SK-N-SH (cell line): ENCODE data around the gene SNCG. TPM values are rescaled to one million over a fixed set of nuclear protein-coding genes. Genes with fewer than 3 reads are reported as not detected.

Experiments used
- CTCF ChIA-PET: fragments of 300-600, 350-600 bp; formaldehyde crosslinking; extraction: SDS; loops from one replicate; lab custom pipeline; 2021; lab: Yijun Ruan, JAX
- POLR2A ChIA-PET: fragments of 350-600 bp; sonication (Branson Sonifier 250); formaldehyde crosslinking; extraction: SDS; loops from one replicate; lab custom pipeline; 2020; ENCODE audit warnings: antibody characterized with exemption, inconsistent platforms; lab: Yijun Ruan, JAX
- DNase-seq: peaks from one replicate; pipeline ENCODE4 v3.0.0; 2012
- H2AFZ ChIP-seq: fragments of 200-600 bp; sonication (generic); 2 replicates; pipeline ENCODE4 v1.8.1; 2016; ENCODE audit warnings: antibody characterized with exemption, mild to moderate bottlenecking, low read depth
- H3F3A ChIP-seq: fragments of 200-600 bp; sonication (generic); replicated peaks from 2 replicates; pipeline ENCODE3; 2016; ENCODE audit warnings: antibody characterized with exemption, mild to moderate bottlenecking; ENCODE audit not compliant: insufficient read depth
- H3K27ac ChIP-seq, 2 experiments: fragments of 200-500 bp in 1 of 2; fragments of 200-600 bp in 1 of 2; sonication (Bioruptor generic) in 1 of 2; sonication (generic), shearing (Covaris generic) in 1 of 2; 2 replicates each; pipeline versions ENCODE4 v1.5.1 to v1.6.1; 2014 to 2016; ENCODE audit warnings: low read depth in 2 of 2, inconsistent platforms in 1 of 2, low read length in 1 of 2, mild to moderate bottlenecking in 1 of 2, mixed read lengths in 1 of 2
- H3K27me3 ChIP-seq: fragments of 200-600 bp; sonication (generic), shearing (Covaris generic); 2 replicates; pipeline ENCODE4 v1.6.1; 2016; ENCODE audit warnings: mixed run types; ENCODE audit not compliant: insufficient read depth
- H3K36me3 ChIP-seq, 2 experiments: fragments of 200-500 bp in 1 of 2; fragments of 200-600 bp in 1 of 2; sonication (Bioruptor generic) in 1 of 2; sonication (generic) in 1 of 2; replicated peaks in 1 of 2; 2 replicates each; pipeline versions ENCODE3 to v1.5.1; 2014 to 2016; ENCODE audit warnings: low read length in 1 of 2, mild to moderate bottlenecking in 1 of 2; ENCODE audit not compliant: insufficient read depth in 2 of 2, control insufficient read depth in 1 of 2
- H3K4me1 ChIP-seq, 2 experiments: fragments of 200-500 bp in 1 of 2; fragments of 200-600 bp in 1 of 2; sonication (Bioruptor generic) in 1 of 2; sonication (generic), shearing (Covaris generic) in 1 of 2; 2 replicates each; pipeline versions ENCODE4 v1.5.1 to v1.6.1; 2014 to 2016; ENCODE audit warnings: low read depth in 1 of 2, low read length in 1 of 2, mixed run types in 1 of 2; ENCODE audit not compliant: insufficient read depth in 2 of 2, control insufficient read depth in 1 of 2
- H3K4me2 ChIP-seq: fragments of 200-600 bp; sonication (generic), shearing (Covaris generic); 2 replicates; pipeline ENCODE4 v1.6.1; 2017; ENCODE audit warnings: mixed run types
- H3K4me3 ChIP-seq, 2 experiments: fragments of 200-500 bp in 1 of 2; fragments of 200-600 bp in 1 of 2; sonication (Bioruptor generic) in 1 of 2; sonication (generic), shearing (Covaris generic) in 1 of 2; 2 replicates each; pipeline versions ENCODE4 v1.5.1 to v1.8.1; 2014 to 2016; ENCODE audit warnings: low read depth in 2 of 2, inconsistent platforms in 1 of 2, low read length in 1 of 2, mild to moderate bottlenecking in 1 of 2, mixed read lengths in 1 of 2, moderate library complexity in 1 of 2
- H3K79me2 ChIP-seq: fragments of 200-600 bp; sonication (generic); 2 replicates; pipeline ENCODE4 v1.8.1; 2017; ENCODE audit warnings: mild to moderate bottlenecking; ENCODE audit not compliant: insufficient read depth
- H3K9ac ChIP-seq: fragments of 200-600 bp; sonication (generic); 2 replicates; pipeline ENCODE4 v1.6.1; 2017; ENCODE audit warnings: mixed run types
- H3K9me2 ChIP-seq: fragments of 200-600 bp; sonication (generic); 2 replicates; pipeline ENCODE4 v1.6.1; 2017; ENCODE audit warnings: mixed run types
- H3K9me3 ChIP-seq: fragments of 200-600 bp; sonication (generic); 2 replicates; pipeline ENCODE4 v1.6.1; 2017; ENCODE audit warnings: mixed run types, mild to moderate bottlenecking, moderate library complexity
- H4K20me1 ChIP-seq: fragments of 200-600 bp; sonication (generic); 2 replicates; pipeline ENCODE4 v1.6.1; 2017; ENCODE audit warnings: mild to moderate bottlenecking, mixed run types; ENCODE audit not compliant: insufficient read depth
- CHD2 ChIP-seq: fragments of 150-350 bp; IDR thresholded peaks from 2 replicates; pipeline ENCODE4 v1.6.1; 2018; ENCODE audit warnings: low read length; ENCODE audit not compliant: partially characterized antibody
- ELF1 ChIP-seq: IDR thresholded peaks from 2 replicates; pipeline ENCODE4 v1.4.0; 2012
- EP300 ChIP-seq, 2 experiments: IDR thresholded peaks; 2 replicates each; pipeline versions ENCODE4 v1.4.0 to v1.6.1; 2012; ENCODE audit warnings: borderline replicate concordance in 1 of 2, low read depth in 1 of 2, low read length in 1 of 2
- IRF3 ChIP-seq: fragments of 150-350 bp; IDR thresholded peaks from 2 replicates; pipeline ENCODE4 v1.6.1; 2016; ENCODE audit warnings: mild to moderate bottlenecking, low read depth, low read length
- MAX ChIP-seq: IDR thresholded peaks from 2 replicates; pipeline ENCODE4 v1.4.0; 2012; ENCODE audit warnings: low read depth
- MXI1 ChIP-seq: IDR thresholded peaks from 2 replicates; pipeline ENCODE4 v1.6.1; 2012; ENCODE audit warnings: mild to moderate bottlenecking, low read depth, low read length, improper control_type of control experiment
- NFIC ChIP-seq: IDR thresholded peaks from 2 replicates; pipeline ENCODE4 v1.4.0; 2012; ENCODE audit warnings: borderline replicate concordance
- RAD21 ChIP-seq: IDR thresholded peaks from 2 replicates; pipeline ENCODE4 v1.6.1; 2012; ENCODE audit warnings: mild to moderate bottlenecking, low read length
- RCOR1 ChIP-seq: fragments of 150-350 bp; IDR thresholded peaks from 2 replicates; pipeline ENCODE4 v1.6.1; 2017; ENCODE audit warnings: antibody characterized with exemption, low read length
- TCF12 ChIP-seq: IDR thresholded peaks from 2 replicates; pipeline ENCODE4 v1.4.0; 2012
- WGBS: methylation state at CpG from one replicate; pipeline ENCODE4 v1.1.6; 2017; ENCODE audit warnings: low lambda C conversion rate; 5-methylcytosine and 5-hydroxymethylcytosine counted together
- polyA plus RNA-seq, 3 experiments: library from polyadenylated mRNA; depleted of rRNA; stranded (reverse); fragments of >200 nt; gene quantifications; 2 replicates each; pipeline ENCODE4 v1.2.3, GENCODE V29; 2012

Gene SNCG
- polyA plus RNA-seq, 1 of the 3 experiments (the other 2 are of a cell fraction): 4.3 TPM

- no peaks in the 10 kb centered on the region for H3K36me3 ChIP-seq
- 92% methylated on average over 42 of the region's 66 CpGs for WGBS
- CTCF ChIA-PET: interaction anchor here (1.0 kb wide), 1 partner anchor 32 kb away, joined by 3 read pairs; no protein-coding TSS in a partner anchor
- H3K4me3 ChIP-seq: no peak overlapping the region
- H3K27ac ChIP-seq: no peak overlapping the region
- no peaks in the 10 kb centered on the region for H3K9me2 ChIP-seq
- H3K4me1 ChIP-seq: peaks cover 0 to 4% of the 10 kb centered on the region in 2 experiments; a peak in 1 of 4 replicates
- H3K27me3 ChIP-seq: no peaks in the 10 kb centered on the region
- DNase-seq: peak; percentile 41
- no peak overlapping the region for H2AFZ ChIP-seq
- POLR2A ChIA-PET: no interaction called here
- no peak overlapping the region for H3K4me2 ChIP-seq
- no peaks in the 10 kb centered on the region for H4K20me1 ChIP-seq
- H3F3A ChIP-seq: no peaks in the 10 kb centered on the region
- TF ChIP-seq CHD2 (no peak), NFIC (no peak), EP300 (IDR thresholded peaks at IDR 0.05; ENCODE audit: borderline replicate concordance in 1 of 2, low read depth in 1 of 2, low read length in 1 of 2) (no peak), RCOR1 (no peak), TCF12 (no peak), MXI1 (no peak), IRF3 (no peak)
- TF ChIP-seq, all 33 proteins: peak for 0
- Histone ChIP-seq H3K9me3 (no peaks in the 10 kb centered on the region), H3K9ac (no peak overlapping the region), H3K79me2 (no peaks in the 10 kb centered on the region)
Observed at GRCh38 chr10:86971232-86971991, 13.0 kb downstream of the SNCG start.

- no peaks in the 10 kb centered on the region for H3F3A ChIP-seq
- no peaks in the 10 kb centered on the region for H3K9me2 ChIP-seq
- 95% methylated on average over 10 of the region's 11 CpGs for WGBS
- H3K79me2 ChIP-seq: no peaks in the 10 kb centered on the region
- H3K27ac ChIP-seq: no peak overlapping the region
- TF ChIP-seq ELF1 (no peak), RCOR1 (no peak), MAX (no peak), RAD21 (no peak)
- TF ChIP-seq, all 33 proteins: peak for 0
- Histone ChIP-seq H4K20me1 (no peaks in the 10 kb centered on the region), H2AFZ (no peak overlapping the region), H3K4me3 (no peak overlapping the region), H3K9me3 (no peaks in the 10 kb centered on the region), H3K27me3 (no peaks in the 10 kb centered on the region), H3K36me3 (no peaks in the 10 kb centered on the region), H3K9ac (no peak overlapping the region), H3K4me1 (no peaks in the 10 kb centered on the region; a peak in 1 of 4 replicates), H3K4me2 (no peak overlapping the region)
- no peak for DNase-seq
- ChIA-PET CTCF (no interaction called here), POLR2A (no interaction called here)
Observed at GRCh38 chr10:86972613-86973380, 14.4 kb downstream of the SNCG start.
